ENCODE measurements around the gene ZFPM1.
A peak's percentile ranks its signal among the peaks of the same experiment; 100 is the strongest.

The ZFPM1 gene

GRCh38 chr16:88519240-88519639 is 66.2 kb downstream of the ZFPM1 start:
- in situ Hi-C loops (cut with HindIII; ENCODE audit: low pct_unique_long_range_greater_than_20kb, low sequenced_read_pairs), result no loop called here
- no peak for DNase-seq (ENCODE audit: low read depth in 1 of 2, low spot score in 1 of 2)
- TF ChIP-seq JUND (IDR thresholded peaks at IDR 0.05; ENCODE audit: low read depth), result no peak

- in situ Hi-C loops (cut with HindIII; ENCODE audit: low pct_unique_long_range_greater_than_20kb, low sequenced_read_pairs), result no loop called here
- TF ChIP-seq JUND (IDR thresholded peaks at IDR 0.05; ENCODE audit: low read depth), result no peak
- DNase-seq (ENCODE audit: low read depth in 1 of 2, low spot score in 1 of 2), result no peak
Measured at GRCh38 chr16:88519938-88520653, 67.0 kb downstream of the ZFPM1 start.

- no peak for DNase-seq (ENCODE audit: low read depth in 1 of 2, low spot score in 1 of 2)
- in situ Hi-C loops (cut with HindIII; ENCODE audit: low pct_unique_long_range_greater_than_20kb, low sequenced_read_pairs), result no loop called here
- TF ChIP-seq JUND (IDR thresholded peaks at IDR 0.05; ENCODE audit: low read depth), result no peak
Measured at GRCh38 chr16:88521674-88522073, 68.6 kb downstream of the ZFPM1 start.

GRCh38 chr16:88522276-88522949 is 69.3 kb downstream of the ZFPM1 start:
- no peak for DNase-seq (ENCODE audit: low read depth in 1 of 2, low spot score in 1 of 2)
- in situ Hi-C loops (cut with HindIII; ENCODE audit: low pct_unique_long_range_greater_than_20kb, low sequenced_read_pairs), result no loop called here
- no peak for TF ChIP-seq JUND (IDR thresholded peaks at IDR 0.05; ENCODE audit: low read depth)

DNA sequence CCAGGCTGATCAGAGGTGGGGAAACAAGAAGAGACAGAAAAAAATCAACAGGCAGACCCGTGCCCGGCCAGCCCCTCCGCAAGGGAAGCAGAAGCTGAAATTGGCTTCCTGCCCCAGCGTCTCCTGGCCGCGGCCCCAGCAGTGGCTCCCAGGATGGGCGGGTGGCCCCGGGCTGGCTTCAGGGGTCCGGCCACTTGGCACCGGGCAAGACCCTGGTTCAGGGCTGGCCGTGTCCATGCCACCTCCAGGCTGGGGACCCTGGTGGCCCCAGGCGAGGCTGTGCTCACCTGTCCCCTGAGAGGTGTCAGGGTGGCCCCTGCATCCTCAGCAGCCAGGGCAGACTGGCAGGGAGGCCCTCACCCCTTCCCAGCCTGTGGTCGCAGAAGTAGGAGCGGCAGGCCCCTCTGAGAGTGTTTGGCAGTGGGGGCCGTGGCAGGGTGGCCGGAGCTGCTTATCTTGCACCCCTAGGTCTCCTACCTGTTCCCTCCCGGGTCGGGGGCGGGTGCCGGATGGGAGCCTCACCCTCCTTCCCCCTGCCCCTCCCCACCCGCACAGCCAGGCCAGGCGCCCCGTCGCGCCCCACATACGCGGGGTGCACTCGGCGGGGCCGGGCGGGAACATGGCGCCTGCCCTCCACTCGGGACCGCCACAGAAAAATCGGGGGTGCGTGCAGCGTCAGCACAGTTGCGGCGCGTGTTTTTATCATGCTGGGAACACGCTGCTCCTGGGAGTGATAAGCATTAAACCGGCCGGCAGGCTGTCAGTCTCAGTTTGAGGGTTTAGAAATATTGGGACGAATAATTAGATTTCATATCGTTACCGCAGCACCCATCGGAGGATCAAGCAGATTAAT is 70.5 kb downstream of the ZFPM1 start:
- in situ Hi-C loops (cut with HindIII; ENCODE audit: low pct_unique_long_range_greater_than_20kb, low sequenced_read_pairs), result no loop called here
- TF ChIP-seq JUND (IDR thresholded peaks at IDR 0.05; ENCODE audit: low read depth), result no peak
- no peak for DNase-seq (ENCODE audit: low read depth in 1 of 2, low spot score in 1 of 2)

GRCh38 chr16:88524274-88524972 is 71.3 kb downstream of the ZFPM1 start:
- TF ChIP-seq JUND (IDR thresholded peaks at IDR 0.05; ENCODE audit: low read depth), result no peak
- no peak for DNase-seq (ENCODE audit: low read depth in 1 of 2, low spot score in 1 of 2)
- in situ Hi-C loops (cut with HindIII; ENCODE audit: low pct_unique_long_range_greater_than_20kb, low sequenced_read_pairs), result no loop called here

- TF ChIP-seq JUND (IDR thresholded peaks at IDR 0.05; ENCODE audit: low read depth), result no peak
- DNase-seq (ENCODE audit: low read depth in 1 of 2, low spot score in 1 of 2), result no peak
- in situ Hi-C loops (cut with HindIII; ENCODE audit: low pct_unique_long_range_greater_than_20kb, low sequenced_read_pairs), result no loop called here
Measured at GRCh38 chr16:88524973-88525662, 72.0 kb downstream of the ZFPM1 start.

DNA sequence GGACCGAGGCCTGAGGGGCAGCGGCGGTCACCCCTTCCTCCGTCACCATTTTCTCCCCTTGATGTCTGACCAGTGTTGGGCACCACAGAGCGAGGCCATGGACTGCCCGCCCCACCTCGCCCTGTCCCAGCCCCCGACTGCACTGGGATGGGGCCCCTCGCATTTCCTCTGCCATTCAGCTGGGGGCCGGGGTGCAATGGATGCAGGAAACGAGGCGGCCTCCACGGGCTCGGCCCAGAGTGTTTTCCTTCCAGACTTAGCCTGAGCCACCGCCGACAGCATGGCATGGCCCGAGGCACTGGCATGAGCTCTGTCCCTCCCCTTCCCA is 72.5 kb downstream of the ZFPM1 start:
- in situ Hi-C loops (cut with HindIII; ENCODE audit: low pct_unique_long_range_greater_than_20kb, low sequenced_read_pairs), result no loop called here
- no peak for TF ChIP-seq JUND (IDR thresholded peaks at IDR 0.05; ENCODE audit: low read depth)
- DNase-seq (ENCODE audit: low read depth in 1 of 2, low spot score in 1 of 2), result no peak

- TF ChIP-seq JUND (IDR thresholded peaks at IDR 0.05; ENCODE audit: low read depth), result no peak
- DNase-seq (ENCODE audit: low read depth in 1 of 2, low spot score in 1 of 2), result no peak
- in situ Hi-C loops (cut with HindIII; ENCODE audit: low pct_unique_long_range_greater_than_20kb, low sequenced_read_pairs), result no loop called here
Measured at GRCh38 chr16:88526008-88526905, 73.2 kb downstream of the ZFPM1 start.

DNA sequence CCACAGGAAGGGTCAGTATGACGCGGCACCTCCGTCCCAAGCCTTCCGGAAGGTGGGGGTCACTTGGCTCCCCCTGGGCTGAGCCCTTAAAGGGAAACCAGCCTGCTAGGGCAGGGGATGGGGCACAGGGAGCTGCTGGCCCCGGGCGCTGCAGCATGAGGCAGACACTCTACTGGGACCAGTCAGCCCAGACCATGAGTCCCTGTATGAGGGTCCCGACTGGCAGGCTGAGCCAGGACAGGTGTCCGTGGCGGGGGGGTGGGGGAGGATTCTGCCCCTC is 73.8 kb downstream of the ZFPM1 start:
- DNase-seq (ENCODE audit: low read depth in 1 of 2, low spot score in 1 of 2), result no peak
- no peak for TF ChIP-seq JUND (IDR thresholded peaks at IDR 0.05; ENCODE audit: low read depth)
- in situ Hi-C loops (cut with HindIII; ENCODE audit: low pct_unique_long_range_greater_than_20kb, low sequenced_read_pairs), result no loop called here

DNA sequence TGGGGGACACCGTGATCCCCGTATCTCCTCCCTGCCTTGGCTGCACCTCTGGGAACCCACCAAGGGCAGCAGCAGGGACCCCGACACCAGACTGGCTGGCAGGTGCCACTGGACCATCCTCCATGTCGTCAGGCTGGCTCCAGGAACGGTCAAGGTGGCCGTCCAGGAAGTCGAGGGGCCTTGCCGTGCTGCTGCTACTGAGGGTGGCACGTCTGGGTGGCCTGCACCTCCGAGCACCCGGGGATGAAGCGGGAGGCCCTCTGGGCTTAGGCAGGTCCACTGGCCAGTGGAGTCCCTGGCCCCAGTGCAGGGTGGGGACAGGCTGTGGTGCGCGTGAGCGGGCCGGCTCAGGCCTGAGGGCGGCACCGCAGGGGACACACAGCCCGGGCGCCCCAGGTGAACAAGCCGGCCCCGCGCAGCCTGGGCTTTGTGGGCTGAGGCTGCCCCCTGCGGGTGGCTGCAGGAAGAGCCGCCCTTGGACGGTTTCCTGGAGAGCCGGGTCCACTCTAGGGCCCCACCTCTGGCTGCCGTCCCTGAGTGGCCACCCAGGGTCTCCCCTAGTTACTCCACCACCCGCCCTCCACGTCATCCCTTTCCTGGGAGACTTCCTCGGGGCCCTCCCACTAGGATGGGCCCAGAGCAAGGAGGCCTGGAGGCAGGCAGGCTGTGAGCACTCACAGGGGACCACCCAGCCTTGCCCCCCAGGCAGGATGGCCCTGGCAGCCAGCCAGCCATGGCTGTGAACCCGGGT is 74.3 kb downstream of the ZFPM1 start:
- peak; percentile 74 to 88 for DNase-seq (ENCODE audit: low read depth in 1 of 2, low spot score in 1 of 2)
- TF ChIP-seq JUND (IDR thresholded peaks at IDR 0.05; ENCODE audit: low read depth), result no peak
- in situ Hi-C loops (cut with HindIII; ENCODE audit: low pct_unique_long_range_greater_than_20kb, low sequenced_read_pairs), result no loop called here

Measured in T47D (cell line).